HepG2 (cell line): ENCODE results near the gene VEZF1. TPM values are rescaled to one million over a fixed set of nuclear protein-coding genes. Genes with fewer than 3 reads are reported as not detected.

Source experiments
- ADNP ChIP-seq: sonication (generic); formaldehyde crosslinking; IDR thresholded peaks from 2 replicates; pipeline ENCODE4 v1.4.0; 2020; ENCODE audit warnings: missing genetic modification reagents
- DR1 ChIP-seq: sonication (generic); formaldehyde crosslinking; IDR thresholded peaks from 2 replicates; pipeline ENCODE4 v1.8.0; 2021; ENCODE audit warnings: mild to moderate bottlenecking, missing genetic modification reagents, inconsistent platforms
- JDP2 ChIP-seq: sonication (generic); formaldehyde crosslinking; IDR thresholded peaks from 2 replicates; pipeline ENCODE4 v1.8.1; 2022; ENCODE audit warnings: missing genetic modification reagents, borderline replicate concordance
- JUN ChIP-seq: sonication (generic); formaldehyde crosslinking; IDR thresholded peaks from 2 replicates; pipeline ENCODE4 v1.4.0; 2020; ENCODE audit warnings: mild to moderate bottlenecking, missing genetic modification reagents
- KLF12 ChIP-seq: sonication (generic); formaldehyde crosslinking; IDR thresholded peaks from 2 replicates; pipeline ENCODE4 v1.4.0; 2020; ENCODE audit warnings: missing genetic modification reagents, borderline replicate concordance
- LCORL ChIP-seq, 2 experiments: fragments of 450-650 bp in 1 of 2; sonication (generic) in 1 of 2; formaldehyde crosslinking in 1 of 2; IDR thresholded peaks; 2 replicates each; pipeline versions ENCODE4 v1.5.0 to v1.6.1; 2017 to 2020; ENCODE audit warnings: antibody characterized with exemption in 1 of 2, missing genetic modification reagents in 1 of 2
- MAFG ChIP-seq: sonication (generic); formaldehyde crosslinking; IDR thresholded peaks from 2 replicates; pipeline ENCODE4 v1.5.1; 2020; ENCODE audit warnings: mild to moderate bottlenecking, missing genetic modification reagents
- TOE1 ChIP-seq: sonication (generic); formaldehyde crosslinking; IDR thresholded peaks from 2 replicates; pipeline ENCODE4 v1.4.0; 2020; ENCODE audit warnings: mild to moderate bottlenecking, missing genetic modification reagents
- YEATS4 ChIP-seq: sonication (generic); formaldehyde crosslinking; IDR thresholded peaks from 2 replicates; pipeline ENCODE4 v1.4.0; 2020; ENCODE audit warnings: missing genetic modification reagents, borderline replicate concordance
- ZFX ChIP-seq: sonication (generic); formaldehyde crosslinking; IDR thresholded peaks from 2 replicates; pipeline ENCODE4 v1.4.0; 2020; ENCODE audit warnings: mild to moderate bottlenecking, low read depth, missing genetic modification reagents, moderate library complexity
- ZNF260 ChIP-seq: sonication (generic); formaldehyde crosslinking; IDR thresholded peaks from 2 replicates; pipeline ENCODE4 v1.4.0; 2020; ENCODE audit warnings: missing genetic modification reagents, low read depth, mild to moderate bottlenecking, borderline replicate concordance
- ZNF792 ChIP-seq: IDR thresholded peaks from 2 replicates; pipeline ENCODE4 v1.6.1; 2016
- ZNF879 ChIP-seq: sonication (generic); formaldehyde crosslinking; IDR thresholded peaks from 2 replicates; pipeline ENCODE4 v1.8.1; 2023; ENCODE audit warnings: missing genetic modification reagents
- polyA plus RNA-seq, 8 experiments: library from polyadenylated mRNA; depleted of rRNA in 3 of 8; stranded (reverse) in 7 of 8; unstranded in 1 of 8; fragments of >200 nt; fragmentation: Illumina TruSeq in 4 of 8; extraction: Trizol in 4 of 8; gene quantifications; 2 replicates each; pipeline versions ENCODE4 v1.2.1 to v1.2.3, GENCODE V29; 2011 to 2016; ENCODE audit warnings: low read depth in 4 of 8, missing spikeins in 1 of 8, mixed read lengths in 1 of 8; ENCODE audit not compliant: insufficient read depth in 1 of 8
- total RNA-seq, 5 experiments: library from RNA; depleted of rRNA; stranded (reverse); fragments of >200 nt; fragmentation: Illumina TruSeq; extraction: Trizol; gene quantifications; 2 replicates each; pipeline ENCODE4 v1.2.3, GENCODE V29; 2016; ENCODE audit warnings: low read depth in 1 of 5
- TF ChIP-seq, protein P1 (sequence below): sonication (generic); formaldehyde crosslinking; conservative IDR thresholded peaks from 2 replicates; pipeline ENCODE4 v1.4.0; 2020; ENCODE audit warnings: missing genetic modification reagents
- TF ChIP-seq, protein P2 (sequence below): sonication (generic); formaldehyde crosslinking; IDR thresholded peaks from 2 replicates; pipeline ENCODE4 v1.4.0; 2020; ENCODE audit warnings: mild to moderate bottlenecking, missing genetic modification reagents
- TF ChIP-seq, protein P3 (sequence below): sonication (generic); formaldehyde crosslinking; IDR thresholded peaks from 2 replicates; pipeline ENCODE4 v1.4.0; 2020; ENCODE audit warnings: mild to moderate bottlenecking, missing genetic modification reagents
- TF ChIP-seq, protein P4 (sequence below), 2 experiments: fragments of 450-650 bp in 1 of 2; sonication (generic) in 1 of 2; formaldehyde crosslinking; IDR thresholded peaks; 2 replicates each; pipeline versions ENCODE4 v1.5.0 to v1.8.0; 2020 to 2022; ENCODE audit warnings: mild to moderate bottlenecking in 1 of 2, missing genetic modification reagents in 1 of 2
- TF ChIP-seq, protein P5 (sequence below): sonication (generic); formaldehyde crosslinking; IDR thresholded peaks from 2 replicates; pipeline ENCODE4 v1.4.0; 2020; ENCODE audit warnings: missing genetic modification reagents

The VEZF1 gene
- total and polyA plus RNA-seq, 2 of the 13 experiments (the other 11 are each of a cell fraction or from before 2014, with no cell fraction given), result 45.9 to 49.7 TPM

DNA sequence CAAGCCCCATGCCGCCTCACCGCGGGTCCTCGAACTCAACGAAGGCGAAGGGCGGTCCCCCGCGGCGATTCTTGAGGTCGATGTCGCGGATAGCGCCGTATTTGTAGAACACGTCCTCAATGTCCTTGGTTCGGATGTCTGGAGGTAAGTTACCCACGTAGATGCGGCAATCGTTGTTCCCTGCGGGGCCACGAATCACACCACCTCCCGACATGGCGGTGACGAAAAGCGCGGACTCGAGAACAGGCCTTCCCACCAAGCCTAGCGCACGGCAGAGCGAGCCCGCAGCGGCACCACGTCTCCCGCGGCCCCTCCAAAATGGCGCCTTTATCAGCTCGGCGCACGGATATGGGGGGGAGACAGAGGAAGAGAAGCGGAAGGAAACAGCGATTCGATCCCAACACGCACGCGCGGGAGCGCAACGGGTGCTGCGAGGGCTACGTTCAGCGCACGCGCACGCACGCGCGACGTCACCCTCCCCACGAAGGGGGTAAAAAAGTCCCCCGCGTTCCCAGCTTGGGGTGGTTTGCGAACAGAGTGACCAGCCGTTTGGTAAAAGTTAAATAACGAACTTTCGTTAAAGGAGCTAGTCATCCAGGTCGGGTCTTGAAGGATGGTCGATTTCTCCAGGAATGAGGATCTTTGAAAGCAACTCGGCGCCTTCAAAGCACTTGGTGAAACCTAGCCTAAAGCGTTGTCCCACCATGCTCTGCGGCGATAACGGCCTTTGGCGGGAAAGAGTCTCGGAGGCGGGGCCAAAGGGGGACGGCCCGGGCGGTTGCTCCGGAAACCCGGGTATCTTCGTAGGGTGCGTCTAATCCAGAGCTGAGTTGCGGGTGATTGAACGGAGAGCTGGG lies 19.1 kb upstream of the VEZF1 start, which contains the start of gene SRSF1 (continued):
- TF ChIP-seq, protein P1, sequence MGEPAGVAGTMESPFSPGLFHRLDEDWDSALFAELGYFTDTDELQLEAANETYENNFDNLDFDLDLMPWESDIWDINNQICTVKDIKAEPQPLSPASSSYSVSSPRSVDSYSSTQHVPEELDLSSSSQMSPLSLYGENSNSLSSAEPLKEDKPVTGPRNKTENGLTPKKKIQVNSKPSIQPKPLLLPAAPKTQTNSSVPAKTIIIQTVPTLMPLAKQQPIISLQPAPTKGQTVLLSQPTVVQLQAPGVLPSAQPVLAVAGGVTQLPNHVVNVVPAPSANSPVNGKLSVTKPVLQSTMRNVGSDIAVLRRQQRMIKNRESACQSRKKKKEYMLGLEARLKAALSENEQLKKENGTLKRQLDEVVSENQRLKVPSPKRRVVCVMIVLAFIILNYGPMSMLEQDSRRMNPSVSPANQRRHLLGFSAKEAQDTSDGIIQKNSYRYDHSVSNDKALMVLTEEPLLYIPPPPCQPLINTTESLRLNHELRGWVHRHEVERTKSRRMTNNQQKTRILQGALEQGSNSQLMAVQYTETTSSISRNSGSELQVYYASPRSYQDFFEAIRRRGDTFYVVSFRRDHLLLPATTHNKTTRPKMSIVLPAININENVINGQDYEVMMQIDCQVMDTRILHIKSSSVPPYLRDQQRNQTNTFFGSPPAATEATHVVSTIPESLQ (CRISPR knock-in tag), result 0 out of 2 replicates have a peak, but pooled peaks have one; percentile 69
- peak; percentile 69 for TF ChIP-seq JUN
- no peak for TF ChIP-seq ADNP (CRISPR knock-in tag)
- TF ChIP-seq YEATS4 (CRISPR knock-in tag), result peak; percentile 99
- TF ChIP-seq, protein P2, sequence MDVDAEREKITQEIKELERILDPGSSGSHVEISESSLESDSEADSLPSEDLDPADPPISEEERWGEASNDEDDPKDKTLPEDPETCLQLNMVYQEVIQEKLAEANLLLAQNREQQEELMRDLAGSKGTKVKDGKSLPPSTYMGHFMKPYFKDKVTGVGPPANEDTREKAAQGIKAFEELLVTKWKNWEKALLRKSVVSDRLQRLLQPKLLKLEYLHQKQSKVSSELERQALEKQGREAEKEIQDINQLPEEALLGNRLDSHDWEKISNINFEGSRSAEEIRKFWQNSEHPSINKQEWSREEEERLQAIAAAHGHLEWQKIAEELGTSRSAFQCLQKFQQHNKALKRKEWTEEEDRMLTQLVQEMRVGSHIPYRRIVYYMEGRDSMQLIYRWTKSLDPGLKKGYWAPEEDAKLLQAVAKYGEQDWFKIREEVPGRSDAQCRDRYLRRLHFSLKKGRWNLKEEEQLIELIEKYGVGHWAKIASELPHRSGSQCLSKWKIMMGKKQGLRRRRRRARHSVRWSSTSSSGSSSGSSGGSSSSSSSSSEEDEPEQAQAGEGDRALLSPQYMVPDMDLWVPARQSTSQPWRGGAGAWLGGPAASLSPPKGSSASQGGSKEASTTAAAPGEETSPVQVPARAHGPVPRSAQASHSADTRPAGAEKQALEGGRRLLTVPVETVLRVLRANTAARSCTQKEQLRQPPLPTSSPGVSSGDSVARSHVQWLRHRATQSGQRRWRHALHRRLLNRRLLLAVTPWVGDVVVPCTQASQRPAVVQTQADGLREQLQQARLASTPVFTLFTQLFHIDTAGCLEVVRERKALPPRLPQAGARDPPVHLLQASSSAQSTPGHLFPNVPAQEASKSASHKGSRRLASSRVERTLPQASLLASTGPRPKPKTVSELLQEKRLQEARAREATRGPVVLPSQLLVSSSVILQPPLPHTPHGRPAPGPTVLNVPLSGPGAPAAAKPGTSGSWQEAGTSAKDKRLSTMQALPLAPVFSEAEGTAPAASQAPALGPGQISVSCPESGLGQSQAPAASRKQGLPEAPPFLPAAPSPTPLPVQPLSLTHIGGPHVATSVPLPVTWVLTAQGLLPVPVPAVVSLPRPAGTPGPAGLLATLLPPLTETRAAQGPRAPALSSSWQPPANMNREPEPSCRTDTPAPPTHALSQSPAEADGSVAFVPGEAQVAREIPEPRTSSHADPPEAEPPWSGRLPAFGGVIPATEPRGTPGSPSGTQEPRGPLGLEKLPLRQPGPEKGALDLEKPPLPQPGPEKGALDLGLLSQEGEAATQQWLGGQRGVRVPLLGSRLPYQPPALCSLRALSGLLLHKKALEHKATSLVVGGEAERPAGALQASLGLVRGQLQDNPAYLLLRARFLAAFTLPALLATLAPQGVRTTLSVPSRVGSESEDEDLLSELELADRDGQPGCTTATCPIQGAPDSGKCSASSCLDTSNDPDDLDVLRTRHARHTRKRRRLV (CRISPR knock-in tag), result peak; percentile 97
- TF ChIP-seq JDP2 (CRISPR knock-in tag), result peak; percentile 73; the same call in 1 of the 2 replicates
- peak; percentile 99 for TF ChIP-seq DR1 (CRISPR knock-in tag)
- TF ChIP-seq ZNF879, result peak; percentile 71; the same call in 1 of the 2 replicates
- TF ChIP-seq, protein P3, sequence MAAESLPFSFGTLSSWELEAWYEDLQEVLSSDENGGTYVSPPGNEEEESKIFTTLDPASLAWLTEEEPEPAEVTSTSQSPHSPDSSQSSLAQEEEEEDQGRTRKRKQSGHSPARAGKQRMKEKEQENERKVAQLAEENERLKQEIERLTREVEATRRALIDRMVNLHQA (CRISPR knock-in tag), result peak; percentile 15; the same call in 1 of the 2 replicates
- no peak for TF ChIP-seq MAFG
- peak; percentile 87 for TF ChIP-seq ZNF792 (CRISPR knock-in tag)
- TF ChIP-seq, protein P4, sequence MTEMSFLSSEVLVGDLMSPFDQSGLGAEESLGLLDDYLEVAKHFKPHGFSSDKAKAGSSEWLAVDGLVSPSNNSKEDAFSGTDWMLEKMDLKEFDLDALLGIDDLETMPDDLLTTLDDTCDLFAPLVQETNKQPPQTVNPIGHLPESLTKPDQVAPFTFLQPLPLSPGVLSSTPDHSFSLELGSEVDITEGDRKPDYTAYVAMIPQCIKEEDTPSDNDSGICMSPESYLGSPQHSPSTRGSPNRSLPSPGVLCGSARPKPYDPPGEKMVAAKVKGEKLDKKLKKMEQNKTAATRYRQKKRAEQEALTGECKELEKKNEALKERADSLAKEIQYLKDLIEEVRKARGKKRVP (CRISPR knock-in tag; IDR thresholded peaks at IDR 0.05), result peak in 1 of 2 experiments; percentile 69; a peak in 1 of 4 replicates
- TF ChIP-seq ZFX (CRISPR knock-in tag), result peak; percentile 99
- TF ChIP-seq TOE1 (CRISPR knock-in tag), result peak; percentile 74
- 0 out of 2 replicates have a peak, but pooled peaks have one; percentile 66 for TF ChIP-seq ZNF260 (CRISPR knock-in tag)
- TF ChIP-seq, protein P5, sequence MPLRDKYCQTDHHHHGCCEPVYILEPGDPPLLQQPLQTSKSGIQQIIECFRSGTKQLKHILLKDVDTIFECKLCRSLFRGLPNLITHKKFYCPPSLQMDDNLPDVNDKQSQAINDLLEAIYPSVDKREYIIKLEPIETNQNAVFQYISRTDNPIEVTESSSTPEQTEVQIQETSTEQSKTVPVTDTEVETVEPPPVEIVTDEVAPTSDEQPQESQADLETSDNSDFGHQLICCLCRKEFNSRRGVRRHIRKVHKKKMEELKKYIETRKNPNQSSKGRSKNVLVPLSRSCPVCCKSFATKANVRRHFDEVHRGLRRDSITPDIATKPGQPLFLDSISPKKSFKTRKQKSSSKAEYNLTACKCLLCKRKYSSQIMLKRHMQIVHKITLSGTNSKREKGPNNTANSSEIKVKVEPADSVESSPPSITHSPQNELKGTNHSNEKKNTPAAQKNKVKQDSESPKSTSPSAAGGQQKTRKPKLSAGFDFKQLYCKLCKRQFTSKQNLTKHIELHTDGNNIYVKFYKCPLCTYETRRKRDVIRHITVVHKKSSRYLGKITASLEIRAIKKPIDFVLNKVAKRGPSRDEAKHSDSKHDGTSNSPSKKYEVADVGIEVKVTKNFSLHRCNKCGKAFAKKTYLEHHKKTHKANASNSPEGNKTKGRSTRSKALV, result peak; percentile 75
- TF ChIP-seq KLF12 (CRISPR knock-in tag), result peak; percentile 80; the same call in 1 of the 2 replicates
- TF ChIP-seq LCORL (IDR thresholded peaks at IDR 0.05), result no peak
- TF ChIP-seq LCORL (CRISPR knock-in tag; IDR thresholded peaks at IDR 0.05), result peak; percentile 93
